Measurements from ENCODE around the gene FBN3.

The FBN3 gene

DNA sequence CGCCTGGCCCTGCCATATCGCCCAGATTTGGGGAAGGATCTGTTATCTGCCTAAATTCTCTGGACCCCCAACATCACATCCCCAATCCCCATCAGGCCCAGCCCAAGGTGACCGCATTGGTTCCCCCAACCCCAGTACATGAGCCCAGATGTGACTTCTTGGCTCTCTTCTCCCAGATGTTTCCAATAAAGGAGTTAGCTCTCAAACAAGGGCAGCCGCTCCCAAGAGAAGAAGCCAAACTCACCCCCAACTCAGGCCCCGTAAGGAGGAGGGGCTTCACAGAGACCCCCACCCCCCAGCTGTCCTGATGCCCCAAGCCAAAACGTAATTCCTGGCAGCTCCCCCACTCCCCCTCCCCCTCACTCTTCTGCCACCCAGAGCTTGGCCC lies 6.9 kb downstream of the FBN3 start:
- TF ChIP-seq, protein P1, sequence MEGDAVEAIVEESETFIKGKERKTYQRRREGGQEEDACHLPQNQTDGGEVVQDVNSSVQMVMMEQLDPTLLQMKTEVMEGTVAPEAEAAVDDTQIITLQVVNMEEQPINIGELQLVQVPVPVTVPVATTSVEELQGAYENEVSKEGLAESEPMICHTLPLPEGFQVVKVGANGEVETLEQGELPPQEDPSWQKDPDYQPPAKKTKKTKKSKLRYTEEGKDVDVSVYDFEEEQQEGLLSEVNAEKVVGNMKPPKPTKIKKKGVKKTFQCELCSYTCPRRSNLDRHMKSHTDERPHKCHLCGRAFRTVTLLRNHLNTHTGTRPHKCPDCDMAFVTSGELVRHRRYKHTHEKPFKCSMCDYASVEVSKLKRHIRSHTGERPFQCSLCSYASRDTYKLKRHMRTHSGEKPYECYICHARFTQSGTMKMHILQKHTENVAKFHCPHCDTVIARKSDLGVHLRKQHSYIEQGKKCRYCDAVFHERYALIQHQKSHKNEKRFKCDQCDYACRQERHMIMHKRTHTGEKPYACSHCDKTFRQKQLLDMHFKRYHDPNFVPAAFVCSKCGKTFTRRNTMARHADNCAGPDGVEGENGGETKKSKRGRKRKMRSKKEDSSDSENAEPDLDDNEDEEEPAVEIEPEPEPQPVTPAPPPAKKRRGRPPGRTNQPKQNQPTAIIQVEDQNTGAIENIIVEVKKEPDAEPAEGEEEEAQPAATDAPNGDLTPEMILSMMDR (conservative IDR thresholded peaks at IDR 0.05; ENCODE audit: low read depth, low read length): no peak
- H3K4me3 ChIP-seq (ENCODE audit: low read depth, low read length): no peak overlapping the region
- no peak for DNase-seq (ENCODE audit: low read depth)

DNA sequence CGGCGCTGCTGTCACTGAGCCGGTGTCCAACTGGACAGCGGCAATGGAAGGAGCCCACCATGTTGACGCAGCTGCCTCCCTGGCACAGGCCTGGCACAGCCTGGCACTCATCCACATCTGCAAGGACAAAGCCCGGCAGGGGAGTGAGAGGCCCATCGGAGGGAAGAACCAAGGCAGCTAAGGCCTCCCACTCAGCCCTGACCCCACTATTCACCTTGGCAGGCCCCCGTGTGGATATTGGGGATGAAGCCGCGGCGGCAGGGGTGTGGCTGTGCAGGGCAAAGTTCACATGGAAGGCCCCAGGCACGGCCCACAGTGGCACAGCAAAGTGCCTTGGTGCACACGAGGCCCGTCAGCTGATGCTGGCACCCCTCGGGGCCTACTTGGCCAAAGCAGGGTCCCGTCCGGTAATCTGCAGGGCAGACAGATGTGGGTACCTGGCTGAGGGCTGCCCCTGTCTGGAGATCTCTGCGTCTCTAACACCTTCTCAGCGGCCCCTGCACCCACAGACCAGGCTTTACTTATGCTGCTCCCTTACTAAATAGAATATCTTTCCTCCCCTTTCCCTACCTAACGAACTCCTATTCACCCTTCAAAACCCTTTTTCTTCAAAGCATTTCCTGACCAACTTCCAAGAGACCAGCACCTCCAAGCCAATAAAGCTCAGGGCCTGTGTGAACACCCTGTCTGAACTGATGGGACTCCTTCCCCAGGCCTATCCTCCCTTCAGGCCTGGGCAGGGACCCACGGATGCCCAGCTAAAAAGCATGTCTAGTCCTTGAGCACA lies 7.5 kb downstream of the FBN3 start:
- DNase-seq (ENCODE audit: low read depth): no peak
- TF ChIP-seq, protein P1 (conservative IDR thresholded peaks at IDR 0.05; ENCODE audit: low read depth, low read length): no peak
- no peak overlapping the region for H3K4me3 ChIP-seq (ENCODE audit: low read depth, low read length)

DNA sequence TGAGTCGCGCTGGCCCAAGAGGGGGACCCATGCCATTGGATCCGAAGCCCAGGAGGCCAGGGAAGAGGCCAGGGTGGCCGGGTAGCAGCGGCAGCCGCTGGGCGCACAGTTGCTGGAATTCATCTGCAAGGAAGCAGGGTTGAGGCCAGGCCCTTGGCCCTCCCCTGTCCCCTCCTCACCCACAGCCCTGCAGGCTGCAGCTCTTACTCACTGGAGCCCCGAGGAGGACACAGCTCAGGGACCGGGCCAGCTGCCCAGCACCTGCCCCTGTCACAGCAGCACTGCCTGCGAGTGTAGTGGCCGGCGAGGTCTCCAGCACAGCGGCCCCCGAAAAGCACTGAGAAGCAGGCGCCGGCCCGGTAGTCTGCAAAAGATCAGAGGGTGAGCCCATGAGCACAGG lies 11.2 kb downstream of the FBN3 start:
- no peak for DNase-seq (ENCODE audit: low read depth)
- no peak overlapping the region for H3K4me3 ChIP-seq (ENCODE audit: low read depth, low read length)
- TF ChIP-seq, protein P1 (conservative IDR thresholded peaks at IDR 0.05; ENCODE audit: low read depth, low read length): no peak

DNA sequence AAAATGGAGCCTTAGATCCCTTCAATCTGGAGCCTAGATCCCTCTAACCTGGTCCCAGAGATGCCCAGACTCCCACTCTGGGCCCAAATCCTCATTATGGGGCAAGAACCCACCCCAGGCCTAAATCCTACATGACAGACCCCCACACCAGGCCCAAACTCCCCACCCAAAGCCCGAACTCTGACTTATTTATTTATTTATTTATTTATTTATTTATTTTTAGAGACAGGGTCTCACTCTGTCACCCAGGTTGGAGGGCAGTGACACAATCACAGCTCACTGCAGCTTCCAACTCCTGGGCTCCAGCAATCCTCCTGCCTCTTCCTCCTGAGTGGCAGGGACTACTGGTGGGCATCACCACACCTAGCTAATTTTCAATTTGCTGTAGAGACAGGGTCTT lies 12.0 kb downstream of the FBN3 start:
- DNase-seq (ENCODE audit: low read depth): no peak
- TF ChIP-seq, protein P1 (conservative IDR thresholded peaks at IDR 0.05; ENCODE audit: low read depth, low read length): no peak
- H3K4me3 ChIP-seq (ENCODE audit: low read depth, low read length): no peak overlapping the region

DNA sequence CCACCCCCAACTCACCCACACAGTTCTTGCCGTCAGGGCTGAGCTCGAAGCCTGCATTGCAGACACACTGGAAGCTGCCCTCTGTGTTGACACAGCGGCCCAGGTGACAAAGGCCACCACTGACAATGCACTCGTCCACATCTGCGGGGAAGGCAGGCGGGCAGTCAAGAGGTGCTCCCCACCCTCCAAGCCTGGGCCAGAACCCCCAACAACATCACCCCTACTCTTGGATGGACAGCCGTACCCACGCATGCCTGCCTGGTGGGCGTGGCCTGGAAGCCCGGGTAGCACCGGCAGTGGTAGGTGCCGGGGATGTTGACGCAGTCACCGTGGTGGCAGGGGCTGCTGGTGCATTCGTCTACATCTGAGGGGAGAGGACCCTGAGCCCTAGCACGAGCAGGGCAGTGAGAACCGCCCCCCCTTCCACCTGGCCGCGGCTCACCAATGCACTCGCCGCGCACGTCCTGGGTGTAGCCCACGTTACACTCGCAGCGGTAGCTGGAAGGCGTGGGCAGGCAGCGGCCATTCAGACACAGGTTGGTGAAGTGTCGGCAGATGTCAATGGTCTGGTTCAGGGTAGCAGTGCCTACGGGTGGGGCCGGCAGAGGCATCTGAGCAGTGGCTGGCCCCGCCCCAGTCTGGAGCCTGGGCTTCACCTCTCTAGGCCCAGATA lies 13.3 kb downstream of the FBN3 start:
- TF ChIP-seq, protein P1 (conservative IDR thresholded peaks at IDR 0.05; ENCODE audit: low read depth, low read length): no peak
- DNase-seq (ENCODE audit: low read depth): no peak
- H3K4me3 ChIP-seq (ENCODE audit: low read depth, low read length): no peak overlapping the region

DNA sequence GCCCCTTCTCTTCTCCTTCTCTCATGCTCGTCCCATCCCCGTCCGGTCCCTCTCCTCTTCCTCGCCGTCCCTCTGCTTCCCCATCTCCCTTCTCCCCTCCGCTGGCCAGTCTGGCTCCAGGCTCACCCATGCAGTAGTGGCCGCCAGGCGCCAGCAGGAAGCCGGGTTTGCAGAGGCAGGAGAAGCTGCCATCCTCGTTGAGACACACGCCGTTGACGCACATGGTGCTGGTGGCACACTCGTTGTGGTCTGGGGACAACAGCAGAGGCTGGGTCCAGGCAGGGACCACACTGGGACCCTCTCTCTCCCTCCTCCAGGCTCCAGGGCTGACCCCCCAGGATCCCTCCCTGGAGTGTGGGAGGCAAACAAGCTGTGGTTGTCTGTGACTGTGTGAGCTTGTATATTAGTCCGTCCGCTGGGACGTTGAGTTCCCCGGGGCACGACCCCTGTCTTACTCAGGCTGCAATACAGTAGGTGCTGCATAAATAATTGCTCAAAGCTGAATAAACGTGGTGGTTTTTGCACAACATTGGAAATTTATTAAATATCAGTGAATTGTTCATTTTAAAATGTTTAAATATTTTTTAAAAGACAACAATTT lies 16.4 kb downstream of the FBN3 start:
- DNase-seq (ENCODE audit: low read depth): no peak
- H3K4me3 ChIP-seq (ENCODE audit: low read depth, low read length): no peak overlapping the region
- TF ChIP-seq, protein P1 (conservative IDR thresholded peaks at IDR 0.05; ENCODE audit: low read depth, low read length): no peak

Data from choroid plexus epithelial cell (primary cell).